Measurements from ENCODE around the gene GAL3ST2. TPM values are rescaled to one million over a fixed set of nuclear protein-coding genes. Genes with fewer than 3 reads are reported as not detected.

Gene GAL3ST2
- total RNA-seq, 3 donors from 2014 or later (not counting 1 experiment from before 2014, with no cell fraction given), result 0.88 TPM; not detected in 2

DNA sequence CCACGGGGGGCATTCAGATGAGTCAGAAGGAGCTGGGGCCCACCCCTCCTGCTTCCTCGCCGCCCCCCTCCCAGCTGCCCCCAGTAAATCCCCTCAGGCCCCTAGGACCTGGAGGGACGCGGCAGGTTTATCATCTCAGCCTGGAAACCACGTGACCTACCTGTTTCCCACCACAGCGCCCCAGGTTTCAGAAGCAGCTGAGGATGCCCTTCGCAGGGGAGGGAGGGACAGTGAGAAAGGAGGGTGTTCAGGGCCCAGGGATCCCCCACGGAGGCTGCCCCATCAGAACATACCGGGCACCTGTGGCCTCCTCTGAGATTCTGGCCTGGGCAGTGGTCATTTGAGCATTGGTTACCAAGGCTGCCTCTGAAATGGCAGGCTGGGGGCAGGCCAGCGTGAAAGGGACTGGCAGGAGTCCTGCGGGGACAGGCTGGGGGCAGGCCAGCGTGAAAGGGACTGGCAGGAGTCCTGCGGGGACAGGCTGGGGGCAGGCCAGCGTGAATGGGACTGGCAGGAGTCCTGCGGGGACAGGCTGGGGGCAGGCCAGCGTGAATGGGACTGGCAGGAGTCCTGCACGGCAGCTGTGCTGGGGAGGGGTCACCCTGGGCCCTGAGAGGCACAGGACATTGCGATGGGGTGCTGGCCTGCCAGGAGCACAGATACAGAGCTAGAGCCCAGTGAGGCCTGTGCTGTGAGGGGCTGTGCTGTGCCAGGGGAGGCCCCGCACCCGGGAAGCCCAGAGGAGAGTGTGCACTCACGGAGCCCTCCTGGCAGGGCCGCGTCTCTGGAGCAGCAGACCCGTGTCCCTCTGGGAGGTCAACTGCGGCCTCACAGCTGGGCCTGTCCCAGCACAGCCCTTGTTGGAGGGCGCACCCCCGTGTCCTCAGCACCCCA lies 33.9 kb downstream of the GAL3ST2 start:
- Histone ChIP-seq H3K4me3 (ENCODE audit: low read length) (no peak overlapping the region), H3K9me3 (ENCODE audit: control insufficient read depth, insufficient read depth, low read length) (no peaks in the 10 kb centered on the region), H3K27me3 (ENCODE audit: control insufficient read depth, insufficient read depth, low read length) (no peaks in the 10 kb centered on the region), H3K36me3 (ENCODE audit: control insufficient read depth, insufficient read depth, low read length) (no peaks in the 10 kb centered on the region), H3K4me1 (ENCODE audit: control insufficient read depth, insufficient read depth, low read length) (no peaks in the 10 kb centered on the region), H3K27ac (ENCODE audit: low read length) (no peak overlapping the region)
- no peak for ATAC-seq
- 86% methylated on average over 27 of the region's 28 CpGs for WGBS (ENCODE audit: insufficient coverage)
- Mint-ChIP-seq H3K27me3 (ENCODE audit: low read depth in 2 of 2) (peaks cover 0 to 8% of the 10 kb centered on the region in 2 donors), H3K36me3 (no peaks in the 10 kb centered on the region), H3K4me3 (no peak overlapping the region), H3K27ac (no peak overlapping the region), H3K9me3 (no peaks in the 10 kb centered on the region), H3K4me1 (peaks cover 0 to 6% of the 10 kb centered on the region in 2 donors)
- TF ChIP-seq, protein P1, sequence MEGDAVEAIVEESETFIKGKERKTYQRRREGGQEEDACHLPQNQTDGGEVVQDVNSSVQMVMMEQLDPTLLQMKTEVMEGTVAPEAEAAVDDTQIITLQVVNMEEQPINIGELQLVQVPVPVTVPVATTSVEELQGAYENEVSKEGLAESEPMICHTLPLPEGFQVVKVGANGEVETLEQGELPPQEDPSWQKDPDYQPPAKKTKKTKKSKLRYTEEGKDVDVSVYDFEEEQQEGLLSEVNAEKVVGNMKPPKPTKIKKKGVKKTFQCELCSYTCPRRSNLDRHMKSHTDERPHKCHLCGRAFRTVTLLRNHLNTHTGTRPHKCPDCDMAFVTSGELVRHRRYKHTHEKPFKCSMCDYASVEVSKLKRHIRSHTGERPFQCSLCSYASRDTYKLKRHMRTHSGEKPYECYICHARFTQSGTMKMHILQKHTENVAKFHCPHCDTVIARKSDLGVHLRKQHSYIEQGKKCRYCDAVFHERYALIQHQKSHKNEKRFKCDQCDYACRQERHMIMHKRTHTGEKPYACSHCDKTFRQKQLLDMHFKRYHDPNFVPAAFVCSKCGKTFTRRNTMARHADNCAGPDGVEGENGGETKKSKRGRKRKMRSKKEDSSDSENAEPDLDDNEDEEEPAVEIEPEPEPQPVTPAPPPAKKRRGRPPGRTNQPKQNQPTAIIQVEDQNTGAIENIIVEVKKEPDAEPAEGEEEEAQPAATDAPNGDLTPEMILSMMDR (IDR thresholded peaks at IDR 0.05), result no peak
- intact Hi-C loops (cut with micrococcal nuclease), result no loop called here
- no peak for DNase-seq

DNA sequence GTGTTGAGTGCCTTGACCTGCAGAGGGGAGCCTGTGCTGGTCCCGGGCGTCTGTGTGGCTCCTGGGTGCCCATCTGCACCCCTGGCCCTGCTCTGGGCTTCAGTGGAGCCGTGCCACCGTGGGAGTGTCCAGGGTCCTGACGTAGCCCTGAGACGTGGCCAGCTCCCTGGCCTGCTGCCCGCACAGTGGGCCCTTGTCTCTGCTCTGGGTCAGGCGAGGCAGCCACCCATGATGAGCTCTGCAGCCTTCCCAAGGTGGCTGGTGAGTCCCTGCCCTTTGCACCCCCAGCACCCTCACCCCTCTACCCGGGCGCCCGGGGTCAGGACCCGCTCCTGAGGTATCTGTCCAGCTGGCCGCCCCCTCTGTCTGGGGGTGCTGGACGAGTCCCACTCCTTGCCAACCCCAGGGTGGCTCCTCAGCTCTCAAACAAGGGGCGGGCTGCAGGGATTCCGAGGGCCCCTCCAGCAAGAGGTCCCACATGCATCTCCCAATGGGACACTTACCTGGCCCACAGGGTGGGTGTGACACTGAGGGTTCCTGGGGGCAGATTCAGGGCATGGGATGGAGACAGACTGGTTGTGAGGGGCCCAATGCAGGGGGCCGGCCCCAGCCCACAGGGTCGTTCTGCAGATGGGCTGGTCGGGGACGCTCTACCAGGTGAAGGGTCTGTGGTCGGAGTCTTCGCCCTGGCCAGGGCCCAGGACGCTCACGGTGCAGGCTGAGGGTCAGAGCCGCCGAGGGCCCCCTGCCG lies 34.8 kb downstream of the GAL3ST2 start:
- Histone ChIP-seq H3K27ac (ENCODE audit: low read length) (no peak overlapping the region), H3K4me1 (ENCODE audit: control insufficient read depth, insufficient read depth, low read length) (no peaks in the 10 kb centered on the region), H3K27me3 (ENCODE audit: control insufficient read depth, insufficient read depth, low read length) (no peaks in the 10 kb centered on the region), H3K36me3 (ENCODE audit: control insufficient read depth, insufficient read depth, low read length) (no peaks in the 10 kb centered on the region), H3K9me3 (ENCODE audit: control insufficient read depth, insufficient read depth, low read length) (no peaks in the 10 kb centered on the region), H3K4me3 (ENCODE audit: low read length) (no peak overlapping the region)
- Mint-ChIP-seq H3K4me1 (peaks cover 0 to 6% of the 10 kb centered on the region in 2 donors), H3K36me3 (no peaks in the 10 kb centered on the region), H3K27ac (no peak overlapping the region), H3K4me3 (no peak overlapping the region), H3K27me3 (ENCODE audit: low read depth in 2 of 2) (peaks cover 0 to 8% of the 10 kb centered on the region in 2 donors), H3K9me3 (no peaks in the 10 kb centered on the region)
- WGBS (ENCODE audit: insufficient coverage), result 93% methylated on average over 27 of the region's 27 CpGs
- ATAC-seq (no peak), DNase-seq (no peak)
- TF ChIP-seq, protein P1 (IDR thresholded peaks at IDR 0.05), result no peak
- intact Hi-C loops (cut with micrococcal nuclease), result no loop called here

DNA sequence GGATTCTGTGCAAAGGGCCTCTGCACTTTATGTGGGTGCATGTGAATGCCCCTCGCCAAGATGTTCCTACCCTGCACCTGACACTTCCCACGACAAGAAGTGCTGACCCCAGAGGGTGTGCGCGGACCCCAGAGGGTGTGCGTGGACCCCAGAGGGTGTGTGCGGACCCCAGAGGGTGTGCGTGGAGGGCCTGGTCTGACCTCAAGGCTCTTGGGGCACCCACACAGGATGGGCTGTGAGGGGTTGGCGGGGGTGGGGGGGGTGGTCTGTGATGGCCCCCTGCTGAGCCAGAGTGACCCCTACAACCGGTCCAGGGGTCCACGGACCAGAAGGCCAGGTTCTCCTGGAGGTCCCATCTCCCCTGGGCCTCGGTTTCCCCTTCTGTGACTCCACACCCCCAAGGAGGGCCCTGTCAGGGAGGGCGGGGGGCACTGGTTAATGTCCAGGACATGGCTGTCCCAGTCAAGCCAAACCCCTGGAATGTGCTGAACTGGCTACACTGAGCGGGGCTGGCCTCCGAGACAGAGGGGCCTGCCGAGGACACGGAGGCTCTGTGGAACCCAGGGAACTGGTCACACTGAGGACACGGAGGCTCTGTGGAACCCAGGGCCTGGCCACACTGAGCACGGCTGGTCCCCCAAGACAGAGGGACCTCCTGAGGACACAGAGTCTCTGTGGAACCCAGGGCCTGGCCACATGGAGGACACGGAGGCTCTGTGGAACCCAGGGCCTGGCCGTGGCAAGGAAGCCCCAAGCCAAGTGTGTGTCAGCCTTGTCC lies 35.5 kb downstream of the GAL3ST2 start:
- H3K27me3 ChIP-seq (ENCODE audit: control insufficient read depth, insufficient read depth, low read length), result no peaks in the 10 kb centered on the region
- H3K9me3 ChIP-seq (ENCODE audit: control insufficient read depth, insufficient read depth, low read length), result no peaks in the 10 kb centered on the region
- H3K4me3 Mint-ChIP-seq, result no peak overlapping the region
- ATAC-seq (no peak), DNase-seq (no peak)
- peaks cover 0 to 8% of the 10 kb centered on the region in 2 donors for H3K27me3 Mint-ChIP-seq (ENCODE audit: low read depth in 2 of 2)
- no peak overlapping the region for H3K27ac Mint-ChIP-seq
- H3K36me3 ChIP-seq (ENCODE audit: control insufficient read depth, insufficient read depth, low read length), result no peaks in the 10 kb centered on the region
- H3K36me3 Mint-ChIP-seq, result no peaks in the 10 kb centered on the region
- no peak overlapping the region for H3K4me3 ChIP-seq (ENCODE audit: low read length)
- H3K4me1 ChIP-seq (ENCODE audit: control insufficient read depth, insufficient read depth, low read length), result peaks cover 3% of the 10 kb centered on the region
- peaks cover under 1 to 10% of the 10 kb centered on the region in 2 donors for H3K4me1 Mint-ChIP-seq
- no peaks in the 10 kb centered on the region for H3K9me3 Mint-ChIP-seq
- TF ChIP-seq, protein P1 (IDR thresholded peaks at IDR 0.05), result no peak
- intact Hi-C loops (cut with micrococcal nuclease), result no loop called here
- 90% methylated on average over 20 of the region's 20 CpGs for WGBS (ENCODE audit: insufficient coverage)
- H3K27ac ChIP-seq (ENCODE audit: low read length), result no peak overlapping the region
